ENCODE measurements around the gene GNB1.
"Not testable (repeated sequence)": the region's sequence is repeated elsewhere in the genome, so short reads cannot be mapped to it uniquely, and the experiment has no call there.

GNB1 gene

GRCh38 chr1:1759456-1760344, 131.2 kb downstream of the GNB1 start:
- DNase-seq: no peak

GRCh38 chr1:1758692-1759455, 132.0 kb downstream of the GNB1 start:
- no peak for DNase-seq

- no peak for DNase-seq
Observed at GRCh38 chr1:1758059-1758621, 132.7 kb downstream of the GNB1 start.

GRCh38 chr1:1757422-1758058, 133.3 kb downstream of the GNB1 start:
- no peak for DNase-seq

- no peak for DNase-seq
Observed at GRCh38 chr1:1756661-1757421, 134.0 kb downstream of the GNB1 start.

GRCh38 chr1:1755852-1756251, 135.0 kb downstream of the GNB1 start:
- DNase-seq: no peak

- no peak for DNase-seq
Observed at GRCh38 chr1:1755426-1755825, 135.5 kb downstream of the GNB1 start.

GRCh38 chr1:1754051-1754815, 136.7 kb downstream of the GNB1 start:
- DNase-seq: no peak

- DNase-seq: no peak
Observed at GRCh38 chr1:1753607-1754005, 137.3 kb downstream of the GNB1 start.

- no peak for DNase-seq
Observed at GRCh38 chr1:1752636-1753606, 138.0 kb downstream of the GNB1 start.

GRCh38 chr1:1752190-1752589, 138.7 kb downstream of the GNB1 start:
- no peak for DNase-seq

GRCh38 chr1:1749941-1750340, 140.9 kb downstream of the GNB1 start:
- not testable (repeated sequence) for DNase-seq

GRCh38 chr1:1748686-1749321, 142.1 kb downstream of the GNB1 start:
- no peak for DNase-seq

- DNase-seq: not testable (repeated sequence)
Observed at GRCh38 chr1:1746566-1746909, 144.3 kb downstream of the GNB1 start.

GRCh38 chr1:1745651-1746565, 145.0 kb downstream of the GNB1 start:
- peak; percentile 80 for DNase-seq

GRCh38 chr1:1742529-1742928, 148.4 kb downstream of the GNB1 start:
- not testable (repeated sequence) for DNase-seq

GRCh38 chr1:1741013-1741412, 149.9 kb downstream of the GNB1 start:
- DNase-seq: peak; percentile 81

- DNase-seq: not testable (repeated sequence)
Observed at GRCh38 chr1:1738799-1739337, 152.0 kb downstream of the GNB1 start.
